ENCODE measurements around the gene HDLBP. TPM values are rescaled to one million over a fixed set of nuclear protein-coding genes. Genes with fewer than 3 reads are reported as not detected.

Gene HDLBP
- total and polyA plus RNA-seq, 2 experiments from 2014 or later, result 230 to 306 TPM

- Mint-ChIP-seq H3K27me3 (ENCODE audit: insufficient read depth, low read depth, poor library complexity) (peaks cover 27% of the 10 kb centered on the region), H3K4me3 (no peak overlapping the region), H3K9me3 (no peaks in the 10 kb centered on the region), H3K36me3 (ENCODE audit: low read depth) (peaks cover 95% of the 10 kb centered on the region), H3K27ac (no peak overlapping the region), H3K4me1 (no peaks in the 10 kb centered on the region)
- Histone ChIP-seq H2AFZ (no peak overlapping the region), H3K4me2 (no peak overlapping the region), H3K36me3 (ENCODE audit: insufficient read depth) (peaks cover 58% of the 10 kb centered on the region), H3K27ac (ENCODE audit: low read depth) (no peak overlapping the region), H3K9me2 (ENCODE audit: insufficient read depth) (no peaks in the 10 kb centered on the region), H3K27me3 (ENCODE audit: insufficient read depth) (no peaks in the 10 kb centered on the region), H3K4me3 (no peak overlapping the region), H4K20me1 (replicated peaks; ENCODE audit: insufficient read depth) (peaks cover 27% of the 10 kb centered on the region), H3K79me2 (replicated peaks; ENCODE audit: insufficient read depth) (0 out of 2 replicates have a peak, but pooled peaks cover 7% of the 10 kb centered on the region), H3F3A (replicated peaks; ENCODE audit: low read depth) (no peaks in the 10 kb centered on the region), H3K4me1 (ENCODE audit: insufficient read depth) (no peaks in the 10 kb centered on the region)
- TF ChIP-seq POLR2AphosphoS5 (IDR thresholded peaks at IDR 0.05; ENCODE audit: low read depth) (no peak), ZNF462 (CRISPR knock-in tag; IDR thresholded peaks at IDR 0.05) (no peak), CREB1 (CRISPR knock-in tag; IDR thresholded peaks at IDR 0.05; ENCODE audit: low read depth) (no peak), NANOG (IDR thresholded peaks at IDR 0.05; ENCODE audit: borderline replicate concordance) (no peak), EZH2 (IDR thresholded peaks at IDR 0.05; ENCODE audit: low read depth, unreplicated experiment) (no peak), JUNB (IDR thresholded peaks at IDR 0.05; ENCODE audit: unreplicated experiment) (no peak), ETS1 (IDR thresholded peaks at IDR 0.05) (no peak), EZH2phosphoT487 (IDR thresholded peaks at IDR 0.05; ENCODE audit: unreplicated experiment) (no peak), STAT1 (IDR thresholded peaks at IDR 0.05; ENCODE audit: unreplicated experiment) (no peak), CTCF (conservative IDR thresholded peaks at IDR 0.05; ENCODE audit: low read depth in 2 of 2) (no peak), REST (IDR thresholded peaks at IDR 0.05; ENCODE audit: unreplicated experiment) (no peak), ZNF331 (CRISPR knock-in tag; IDR thresholded peaks at IDR 0.05; ENCODE audit: low read depth) (no peak), ZNF114 (CRISPR knock-in tag; IDR thresholded peaks at IDR 0.05) (no peak)
- no peak for DNase-seq (ENCODE audit: low spot score)
- no peak for ATAC-seq
Measured at GRCh38 chr2:241237047-241237446, 78.4 kb downstream of the HDLBP start.
